CD14-positive monocyte (primary cell): ENCODE measurements around the gene ZNF48. TPM values are rescaled to one million over a fixed set of nuclear protein-coding genes. Genes with fewer than 3 reads are reported as not detected.

ENCODE experiments used
- DNase-seq, 3 donors: peaks; one replicate each; pipeline ENCODE4 v3.0.0-alpha.2; 2011 to 2022
- H2AFZ ChIP-seq: 2 replicates; pipeline ENCODE4 v1.6.0; 2012; ENCODE audit warnings: mild to moderate bottlenecking, low read depth, low read length, inconsistent platforms; ENCODE audit not compliant: insufficient read depth, poor library complexity, severe bottlenecking
- H3K27ac ChIP-seq, 2 donors: 1 replicate in 1 of 2; 2 replicates in 1 of 2; pipeline ENCODE4 v1.5.1; 2012 to 2013; ENCODE audit warnings: low read length in 2 of 2, control low read depth in 1 of 2, inconsistent platforms in 1 of 2, low read depth in 1 of 2, mild to moderate bottlenecking in 1 of 2
- H3K27me3 ChIP-seq, 2 donors: one replicate each; pipeline versions ENCODE4 v1.6.0 to v1.6.1; 2011 to 2013; ENCODE audit warnings: low read length in 2 of 2; ENCODE audit not compliant: control insufficient read depth in 2 of 2, insufficient read depth in 2 of 2
- H3K36me3 ChIP-seq, 2 donors: replicated peaks in 1 of 2; 1 replicate in 1 of 2; 2 replicates in 1 of 2; pipeline versions ENCODE4 v1.5.1 to v1.6.1; 2012 to 2013; ENCODE audit warnings: low read length in 2 of 2, control low read depth in 1 of 2, inconsistent platforms in 1 of 2, mild to moderate bottlenecking in 1 of 2; ENCODE audit not compliant: insufficient read depth in 2 of 2, control insufficient read depth in 1 of 2
- H3K4me1 ChIP-seq, 2 donors: 1 replicate in 1 of 2; 2 replicates in 1 of 2; pipeline versions ENCODE4 v1.5.1 to v1.6.1; 2012 to 2013; ENCODE audit warnings: low read length in 2 of 2, control low read depth in 1 of 2, inconsistent platforms in 1 of 2, mild to moderate bottlenecking in 1 of 2, moderate library complexity in 1 of 2; ENCODE audit not compliant: insufficient read depth in 2 of 2, control insufficient read depth in 1 of 2
- H3K4me2 ChIP-seq: replicated peaks from 2 replicates; pipeline ENCODE3; 2012; ENCODE audit warnings: low read length, moderate library complexity, mild to moderate bottlenecking; ENCODE audit not compliant: poor library complexity, severe bottlenecking; ENCODE audit errors: extremely low read depth
- H3K4me3 ChIP-seq, 3 experiments: fragments of 200-600 bp in 1 of 3; sonication (generic) in 1 of 3; replicated peaks in 1 of 3; 1 replicate in 2 of 3; 2 replicates in 1 of 3; pipeline ENCODE4 v1.5.1; 2011 to 2013; ENCODE audit warnings: low read length in 3 of 3, mild to moderate bottlenecking in 3 of 3, control low read depth in 2 of 3, low read depth in 2 of 3, inconsistent platforms in 1 of 3, moderate library complexity in 1 of 3
- H3K79me2 ChIP-seq: 2 replicates; pipeline ENCODE4 v1.6.0; 2012; ENCODE audit warnings: mild to moderate bottlenecking, control low read depth, inconsistent platforms, low read length, moderate library complexity; ENCODE audit not compliant: insufficient read depth
- H3K9ac ChIP-seq: 2 replicates; pipeline ENCODE4 v1.6.0; 2017; ENCODE audit warnings: low read length, mild to moderate bottlenecking; ENCODE audit not compliant: insufficient read depth, poor library complexity, severe bottlenecking
- H3K9me3 ChIP-seq, 2 donors: replicated peaks in 1 of 2; 1 replicate in 1 of 2; 2 replicates in 1 of 2; pipeline versions ENCODE4 v1.5.1 to v1.6.1; 2012 to 2013; ENCODE audit warnings: low read length in 2 of 2, control low read depth in 1 of 2; ENCODE audit not compliant: control insufficient read depth in 1 of 2, insufficient read depth in 1 of 2
- H4K20me1 ChIP-seq: 2 replicates; pipeline ENCODE4 v1.6.0; 2012; ENCODE audit warnings: mild to moderate bottlenecking, low read length, control low read depth, moderate library complexity; ENCODE audit not compliant: insufficient read depth
- H3K27ac Mint-ChIP-seq, 7 donors: one replicate each; pipeline ENCODE4 v1.8.0; 2020; ENCODE audit warnings: mild to moderate bottlenecking in 7 of 7, mixed read lengths in 7 of 7, moderate library complexity in 6 of 7, inconsistent platforms in 2 of 7
- H3K27me3 Mint-ChIP-seq, 3 donors: one replicate each; pipeline ENCODE4 v1.8.0; 2021 to 2022; ENCODE audit warnings: low read depth in 3 of 3, mild to moderate bottlenecking in 3 of 3, mixed read lengths in 3 of 3, moderate library complexity in 3 of 3, inconsistent platforms in 1 of 3
- H3K36me3 Mint-ChIP-seq, 2 donors: one replicate each; pipeline ENCODE4 v1.8.0; 2020; ENCODE audit warnings: mixed read lengths in 2 of 2, inconsistent platforms in 1 of 2, mild to moderate bottlenecking in 1 of 2
- H3K4me1 Mint-ChIP-seq: one replicate; pipeline ENCODE4 v1.8.0; 2020; ENCODE audit warnings: mild to moderate bottlenecking, mixed read lengths
- H3K4me3 Mint-ChIP-seq, 2 donors: one replicate each; pipeline ENCODE4 v1.8.0; 2020; ENCODE audit warnings: mild to moderate bottlenecking in 2 of 2, mixed read lengths in 2 of 2, moderate library complexity in 1 of 2
- H3K9me3 Mint-ChIP-seq, 7 donors: one replicate each; pipeline ENCODE4 v1.8.0; 2020 to 2022; ENCODE audit warnings: mixed read lengths in 7 of 7, mild to moderate bottlenecking in 6 of 7, moderate library complexity in 6 of 7, inconsistent platforms in 2 of 7
- CTCF ChIP-seq: fragments of 200-600 bp; IDR thresholded peaks from one replicate; pipeline ENCODE4 v1.8.0; 2022; ENCODE audit warnings: antibody characterized with exemption, mild to moderate bottlenecking
- WGBS: methylation state at CpG from one replicate; pipeline ENCODE4 v1.1.5; 2013; ENCODE audit warnings: missing lambda C conversion rate; ENCODE audit not compliant: insufficient coverage; 5-methylcytosine and 5-hydroxymethylcytosine counted together
- intact Hi-C, 2 donors: fragments of 100-400 bp; cut with micrococcal nuclease; formaldehyde crosslinking; loops; one replicate each; pipeline versions ENCODE4 v1.15.0 to v1.15.1; 2023
- polyA plus RNA-seq, 3 donors: library from polyadenylated mRNA; depleted of rRNA in 1 of 3; unstranded in 2 of 3; stranded (reverse) in 1 of 3; fragments of 300-500 nt in 2 of 3; fragments of >200 nt in 1 of 3; fragmentation: Illumina TruSeq in 2 of 3; gene quantifications; 1 replicate in 2 of 3; 2 replicates in 1 of 3; pipeline ENCODE4 v1.2.3, GENCODE V29; 2012 to 2021

ZNF48 gene
- polyA plus RNA-seq, 3 donors, result 0.67 to 1.4 (median 0.93) TPM

DNA sequence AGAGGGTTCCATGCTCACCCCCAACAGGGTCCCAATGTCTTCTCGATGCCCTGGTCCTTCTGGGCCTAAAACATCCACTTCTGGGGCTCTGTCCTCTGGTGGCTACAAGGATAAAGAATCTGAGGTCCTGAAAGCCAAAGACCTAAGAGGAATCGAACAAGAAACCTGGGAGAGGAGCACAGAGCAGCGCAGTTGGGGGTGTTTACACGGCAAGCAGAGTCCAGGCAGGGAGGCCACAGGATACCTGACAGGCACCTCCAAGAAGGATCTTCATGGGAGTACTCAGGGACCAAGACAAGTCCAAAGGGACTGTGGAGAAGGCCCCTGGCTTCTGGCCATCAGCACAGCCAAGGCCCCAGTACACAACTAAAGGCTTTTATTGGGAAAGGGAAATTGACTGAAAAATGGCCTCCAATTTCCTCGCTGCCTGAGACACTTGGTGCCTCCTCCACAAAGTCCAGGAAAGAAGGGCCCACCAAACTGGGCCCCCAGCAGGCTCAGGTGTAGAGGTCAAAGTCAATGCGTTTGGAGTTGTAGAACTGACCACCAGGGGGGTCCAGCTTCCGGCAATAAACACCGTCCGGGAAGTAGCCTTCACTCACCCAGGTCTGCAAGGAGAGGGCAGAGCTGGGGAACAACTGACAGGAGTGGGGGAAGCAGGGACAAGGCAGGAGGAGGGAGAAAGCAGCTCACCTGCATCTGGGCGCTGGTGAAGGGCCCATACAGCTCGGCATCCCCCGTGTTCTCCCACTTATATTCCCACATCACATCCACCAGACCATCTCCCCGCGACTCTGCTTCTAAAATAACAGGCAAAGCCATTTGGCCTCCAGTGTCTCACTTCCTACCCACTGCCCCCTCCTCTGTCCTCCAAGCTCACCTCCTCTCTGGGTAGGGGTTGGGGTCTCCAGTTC is 42.5 kb upstream of the ZNF48 start:
- no peaks in the 10 kb centered on the region for H3K9me3 Mint-ChIP-seq
- Histone ChIP-seq H3K9ac (no peak overlapping the region), H2AFZ (no peak overlapping the region), H3K79me2 (peaks cover 45% of the 10 kb centered on the region), H3K9me3 (no peaks in the 10 kb centered on the region), H3K4me3 (no peak overlapping the region), H3K36me3 (peaks cover 44 to 54% of the 10 kb centered on the region in 2 donors), H4K20me1 (peaks cover 52% of the 10 kb centered on the region), H3K27ac (no peak overlapping the region), H3K4me2 (no peak overlapping the region), H3K4me1 (peaks cover 26 to 36% of the 10 kb centered on the region in 2 donors), H3K27me3 (no peaks in the 10 kb centered on the region)
- peaks cover 39% of the 10 kb centered on the region for H3K4me1 Mint-ChIP-seq
- 98% methylated on average over 11 of the region's 14 CpGs for WGBS
- H3K27ac Mint-ChIP-seq, result peak overlapping the region in 3 of 7 donors; percentile 46 to 63 (median 50)
- H3K4me3 Mint-ChIP-seq, result no peak overlapping the region
- DNase-seq, result peak in 1 of 3 donors; percentile 4
- peaks cover 0 to 1% (median 0%) of the 10 kb centered on the region in 3 donors for H3K27me3 Mint-ChIP-seq
- intact Hi-C loops, result loop anchor here in 1 of 2 donors (10.0 kb wide), 1 partner anchor 52 kb away; the partner anchor contains the start of gene ZNF771
- peaks cover 53 to 58% of the 10 kb centered on the region in 2 donors for H3K36me3 Mint-ChIP-seq
- TF ChIP-seq CTCF, result no peak

DNA sequence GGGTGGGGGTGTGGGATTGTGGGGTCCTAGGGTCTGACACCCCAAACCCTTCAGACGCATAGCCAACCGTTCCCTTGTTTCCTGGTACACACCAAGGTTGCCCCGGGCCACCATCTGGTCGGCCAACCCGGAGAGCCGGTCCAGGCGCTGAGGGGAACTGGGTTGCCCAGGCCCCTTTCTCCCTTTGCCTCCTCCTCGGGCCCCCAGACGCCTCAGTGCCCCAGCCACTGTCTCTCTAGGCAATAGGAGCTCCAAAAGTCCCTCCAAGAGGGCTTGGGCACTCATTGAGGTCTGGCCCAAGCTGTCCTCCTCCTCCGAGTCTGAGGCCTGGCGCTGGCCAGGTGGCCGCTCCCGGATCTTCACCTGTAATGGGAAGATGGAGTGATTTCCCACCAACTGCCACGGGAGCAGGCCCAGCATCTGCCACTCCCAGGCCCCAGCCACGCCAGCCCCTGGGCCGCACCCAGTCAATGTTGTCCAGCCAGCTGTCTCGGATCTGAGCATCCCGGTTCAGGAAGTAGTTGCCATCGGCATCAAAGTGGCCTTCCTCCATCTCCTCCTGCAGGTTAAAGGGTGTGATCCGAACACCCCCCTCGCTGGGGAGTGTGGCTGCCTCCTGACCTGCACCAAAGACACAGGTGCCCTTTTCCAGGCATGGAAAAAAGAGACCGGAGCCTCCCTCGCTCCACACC is 41.6 kb upstream of the ZNF48 start:
- no peak for TF ChIP-seq CTCF
- Histone ChIP-seq H3K36me3 (peaks cover 51 to 62% of the 10 kb centered on the region in 2 donors), H3K9me3 (no peaks in the 10 kb centered on the region), H3K79me2 (peaks cover 45% of the 10 kb centered on the region), H2AFZ (no peak overlapping the region), H4K20me1 (peaks cover 60% of the 10 kb centered on the region), H3K4me3 (no peak overlapping the region), H3K27me3 (no peaks in the 10 kb centered on the region), H3K27ac (peak overlapping the region in 1 of 2 donors; percentile 99), H3K4me1 (peaks cover 26 to 36% of the 10 kb centered on the region in 2 donors), H3K4me2 (no peak overlapping the region), H3K9ac (no peak overlapping the region)
- Mint-ChIP-seq H3K9me3 (no peaks in the 10 kb centered on the region), H3K4me1 (peaks cover 41% of the 10 kb centered on the region), H3K4me3 (no peak overlapping the region), H3K27ac (peak overlapping the region in 5 of 7 donors; percentile 15 to 100 (median 63)), H3K36me3 (peaks cover 58 to 65% of the 10 kb centered on the region in 2 donors), H3K27me3 (peaks cover 0 to 1% (median 0%) of the 10 kb centered on the region in 3 donors)
- 94% methylated on average over 15 of the region's 23 CpGs for WGBS
- intact Hi-C loops, result loop anchor here (2.0 to 10.0 kb wide), 2 partner anchors 17 to 51 kb away; partner anchors contain the start of genes TBC1D10B (in 1 of the 2) and ZNF771 (in 1 of the 2)
- peak in 1 of 3 donors; percentile 6 for DNase-seq
